OCI-LY7 (cell line): Measurements from ENCODE around the gene RAPH1.

Source experiments
- CTCF ChIP-seq: fragments of 200-600 bp; sonication (generic); conservative IDR thresholded peaks from 2 replicates; pipeline ENCODE4 v1.5.1; 2014; ENCODE audit warnings: mild to moderate bottlenecking, antibody characterized with exemption, low read length, moderate library complexity, mixed read lengths
- EZH2phosphoT487 ChIP-seq: fragments of 200-600 bp; sonication (generic); IDR thresholded peaks from 2 replicates; pipeline ENCODE4 v1.6.1; 2018; ENCODE audit warnings: low read depth, borderline replicate concordance, mild to moderate bottlenecking, mixed run types, antibody characterized with exemption, low read length, moderate library complexity, mixed read lengths

- TF ChIP-seq CTCF (no peak), EZH2phosphoT487 (no peak)
These were observed 97.6 kb downstream of the RAPH1 start for GRCh38 chr2:203437511-203437910.
